ENCODE results near the gene MAP3K10. TPM values are rescaled to one million over a fixed set of nuclear protein-coding genes. Genes with fewer than 3 reads are reported as not detected.

MAP3K10 gene
- total and polyA plus RNA-seq, 2 of the 4 experiments (the other 2 are of a cell fraction) = 1.8 to 5.5 TPM

- no peak overlapping the region for H2AK5ac ChIP-seq (ENCODE audit: low read depth, low read length)
- no peak for DNase-seq
- no peak overlapping the region for H3K18ac ChIP-seq (ENCODE audit: low read depth, low read length)
- no peak overlapping the region for H3K27ac ChIP-seq (ENCODE audit: insufficient read depth, low read length)
- no peak overlapping the region for H4K5ac ChIP-seq (ENCODE audit: low read depth, low read length)
- 87% methylated on average over 3 of the region's 9 CpGs; no CpG with 5 or more reads in 1 of the 2 experiments for WGBS, 2 experiments (ENCODE audit: extremely low coverage in 2 of 2, insufficient read length in 1 of 2)
- no peaks in the 10 kb centered on the region for H3K36me3 ChIP-seq (ENCODE audit: control insufficient read depth, insufficient read depth, low read length)
- H4K20me1 ChIP-seq (ENCODE audit: insufficient read depth, low read length) = no peaks in the 10 kb centered on the region
- in situ Hi-C loops (cut with MboI; ENCODE audit: low sequenced_read_pairs) (loop anchor here (5.0 kb wide), 1 partner anchor 78 kb away; no protein-coding TSS in a partner anchor), intact Hi-C loops (cut with micrococcal nuclease) (no loop called here), dilution Hi-C loops (cut with HindIII; ENCODE audit: low sequenced_read_pairs, unreplicated experiment) (no loop called here)
- no peak overlapping the region for H3K4me3 ChIP-seq (ENCODE audit: insufficient read depth, low read depth, low read length)
- no peak overlapping the region for H4K91ac ChIP-seq (ENCODE audit: insufficient read depth, low read depth, low read length)
- TF ChIP-seq ELK1 (IDR thresholded peaks at IDR 0.05; ENCODE audit: borderline replicate concordance, low read depth, low read length) (no peak), MAZ (IDR thresholded peaks at IDR 0.05; ENCODE audit: borderline replicate concordance, low read depth, low read length) (no peak), POLR2A (IDR thresholded peaks at IDR 0.05; ENCODE audit: low read depth, low read length) (no peak), SMC3 (IDR thresholded peaks at IDR 0.05; ENCODE audit: low read depth, low read length) (no peak), USF2 (IDR thresholded peaks at IDR 0.05; ENCODE audit: low read depth, low read length) (no peak), CEBPB (IDR thresholded peaks at IDR 0.05; ENCODE audit: low read depth, low read length) (no peak), CHD1 (IDR thresholded peaks at IDR 0.05; ENCODE audit: low read depth, low read length) (no peak), MXI1 (IDR thresholded peaks at IDR 0.05; ENCODE audit: borderline replicate concordance, low read depth, low read length) (no peak), RFX5 (IDR thresholded peaks at IDR 0.05; ENCODE audit: low read depth, low read length) (no peak), RAD21 (IDR thresholded peaks at IDR 0.05; ENCODE audit: low read length) (no peak), CTCF (conservative IDR thresholded peaks at IDR 0.05; ENCODE audit: low read depth, low read length) (no peak), BHLHE40 (IDR thresholded peaks at IDR 0.05; ENCODE audit: low read depth, low read length) (no peak), MAFK (IDR thresholded peaks at IDR 0.05; ENCODE audit: low read depth, low read length) (no peak), FOS (IDR thresholded peaks at IDR 0.05; ENCODE audit: low read depth, low read length) (no peak), NFE2L2 (IDR thresholded peaks at IDR 0.05; ENCODE audit: low read depth, low read length) (no peak), RCOR1 (IDR thresholded peaks at IDR 0.05; ENCODE audit: insufficient replicate concordance, low read length) (no peak)
- H3K79me1 ChIP-seq (ENCODE audit: low read depth in 1 of 2, low read length in 2 of 2) = no peaks in the 10 kb centered on the region
- H3K23ac ChIP-seq (ENCODE audit: low read depth, low read length) = no peak overlapping the region
- no peak overlapping the region for H3K9ac ChIP-seq (ENCODE audit: low read depth, low read length)
- H3K4ac ChIP-seq (ENCODE audit: low read depth, low read length) = no peak overlapping the region
- H2BK15ac ChIP-seq (ENCODE audit: low read depth, low read length) = no peak overlapping the region
- no peak overlapping the region for H3K14ac ChIP-seq (replicated peaks; ENCODE audit: low read depth, low read length)
- H2BK5ac ChIP-seq (ENCODE audit: low read depth, low read length, poor library complexity, severe bottlenecking) = no peak overlapping the region
- BruUV-seq (replicated peaks) = no TSS peak
- H2BK120ac ChIP-seq (ENCODE audit: low read depth, low read length) = no peak overlapping the region
- no peak overlapping the region for H3K4me2 ChIP-seq (ENCODE audit: low read depth, low read length)
- no peak overlapping the region for H4K8ac ChIP-seq (ENCODE audit: low read depth in 2 of 2, low read length in 2 of 2)
- H3K4me1 ChIP-seq (ENCODE audit: control insufficient read depth, insufficient read depth, low read length) = peaks cover 1% of the 10 kb centered on the region; the same call in 1 of the 2 replicates
- no peak overlapping the region for H2AFZ ChIP-seq (replicated peaks; ENCODE audit: low read length, poor library complexity)
- ChIA-PET CTCF (interaction anchor here (1.3 kb wide), 2 partner anchors 55 to 81 kb away, joined by 3 read pairs; no protein-coding TSS in a partner anchor), POLR2A (ENCODE audit: unreplicated experiment) (no interaction called here)
- no peaks in the 10 kb centered on the region for H3K9me3 ChIP-seq (ENCODE audit: control insufficient read depth, insufficient read depth, low read length)
- H2AK9ac ChIP-seq (replicated peaks; ENCODE audit: low read depth, low read length, poor library complexity) = no peak overlapping the region
- H3K56ac ChIP-seq (ENCODE audit: extremely low read depth, insufficient read depth, low read length) = no peak overlapping the region
- peaks cover 14% of the 10 kb centered on the region for H3K9me1 ChIP-seq (ENCODE audit: insufficient read depth, low read length)
- no peak for ATAC-seq (ENCODE audit: low read depth)
- peaks cover 15% of the 10 kb centered on the region for H3K27me3 ChIP-seq (ENCODE audit: control insufficient read depth, insufficient read depth, low read length)
- H2BK20ac ChIP-seq (ENCODE audit: low read depth, low read length) = no peak overlapping the region
These were observed 29.4 kb downstream of the MAP3K10 start for GRCh38 chr19:40220674-40221073.
